ENCODE measurements around the gene BLOC1S3.

GRCh38 chr19:45137179-45137761, 41.3 kb upstream of the BLOC1S3 start:
- TF ChIP-seq CTCF (IDR thresholded peaks at IDR 0.05; ENCODE audit: insufficient read depth, low read length, poor library complexity, severe bottlenecking) (no peak), EZH2phosphoT487 (conservative IDR thresholded peaks at IDR 0.05; ENCODE audit: low read length) (no peak)

All from SU-DHL-6 (cell line).